ENCODE data around the gene CAPN14. TPM values are rescaled to one million over a fixed set of nuclear protein-coding genes. Genes with fewer than 3 reads are reported as not detected.
"Not testable (repeated sequence)": the region's sequence is repeated elsewhere in the genome, so short reads cannot be mapped to it uniquely, and the experiment has no call there.

Gene CAPN14
- total RNA-seq, 1 donor from 2014 or later, result 0.24 TPM

DNA sequence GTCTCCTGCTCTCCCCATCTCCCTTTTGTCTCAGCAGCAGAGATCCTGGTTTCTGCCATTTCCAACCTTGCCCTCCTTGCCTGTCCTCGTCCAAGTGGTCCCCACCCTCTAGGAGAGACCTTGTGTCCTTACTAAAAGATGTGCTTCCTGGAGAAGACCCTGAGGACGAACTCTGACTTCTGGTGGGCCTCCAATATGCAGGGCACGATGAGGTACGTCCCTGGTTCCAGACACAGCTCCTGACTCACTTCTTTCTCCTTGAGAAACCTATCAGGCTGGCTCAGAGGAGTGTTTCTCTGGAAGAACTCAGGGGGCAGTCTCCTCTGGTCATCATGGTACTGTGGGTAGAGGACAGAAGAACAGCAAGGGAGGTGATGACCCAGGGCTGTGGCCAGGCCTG lies 28.2 kb downstream of the CAPN14 start:
- TF ChIP-seq, protein P1, sequence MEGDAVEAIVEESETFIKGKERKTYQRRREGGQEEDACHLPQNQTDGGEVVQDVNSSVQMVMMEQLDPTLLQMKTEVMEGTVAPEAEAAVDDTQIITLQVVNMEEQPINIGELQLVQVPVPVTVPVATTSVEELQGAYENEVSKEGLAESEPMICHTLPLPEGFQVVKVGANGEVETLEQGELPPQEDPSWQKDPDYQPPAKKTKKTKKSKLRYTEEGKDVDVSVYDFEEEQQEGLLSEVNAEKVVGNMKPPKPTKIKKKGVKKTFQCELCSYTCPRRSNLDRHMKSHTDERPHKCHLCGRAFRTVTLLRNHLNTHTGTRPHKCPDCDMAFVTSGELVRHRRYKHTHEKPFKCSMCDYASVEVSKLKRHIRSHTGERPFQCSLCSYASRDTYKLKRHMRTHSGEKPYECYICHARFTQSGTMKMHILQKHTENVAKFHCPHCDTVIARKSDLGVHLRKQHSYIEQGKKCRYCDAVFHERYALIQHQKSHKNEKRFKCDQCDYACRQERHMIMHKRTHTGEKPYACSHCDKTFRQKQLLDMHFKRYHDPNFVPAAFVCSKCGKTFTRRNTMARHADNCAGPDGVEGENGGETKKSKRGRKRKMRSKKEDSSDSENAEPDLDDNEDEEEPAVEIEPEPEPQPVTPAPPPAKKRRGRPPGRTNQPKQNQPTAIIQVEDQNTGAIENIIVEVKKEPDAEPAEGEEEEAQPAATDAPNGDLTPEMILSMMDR (IDR thresholded peaks at IDR 0.05), result no peak
- Mint-ChIP-seq H3K27ac (ENCODE audit: unreplicated experiment) (no peak overlapping the region), H3K4me3 (ENCODE audit: unreplicated experiment) (no peak overlapping the region), H3K36me3 (ENCODE audit: unreplicated experiment) (no peaks in the 10 kb centered on the region), H3K27me3 (ENCODE audit: unreplicated experiment) (peaks cover 43% of the 10 kb centered on the region), H3K4me1 (ENCODE audit: unreplicated experiment) (no peaks in the 10 kb centered on the region), H3K9me3 (ENCODE audit: unreplicated experiment) (no peaks in the 10 kb centered on the region)
- peak; percentile 51 for DNase-seq (ENCODE audit: extremely low spot score, unreplicated experiment)

DNA sequence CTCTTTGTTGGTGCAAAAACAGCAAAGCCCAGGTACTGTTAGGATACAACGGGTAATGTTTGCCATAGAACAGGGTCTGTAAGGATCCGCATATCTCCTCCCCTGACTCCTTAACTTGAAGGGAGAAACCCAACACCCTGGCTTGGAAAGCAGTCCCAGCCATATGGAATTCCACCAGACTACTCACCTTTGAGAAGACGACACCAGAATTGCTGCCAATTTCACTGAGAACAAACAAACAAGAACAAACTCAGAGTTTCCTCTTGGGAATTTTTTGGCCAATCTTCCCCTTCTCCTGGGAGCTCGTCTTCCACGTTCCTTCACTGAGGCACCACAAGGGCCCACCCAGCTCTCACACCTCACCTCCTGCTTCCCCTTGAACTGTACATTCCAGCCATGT lies 29.2 kb downstream of the CAPN14 start:
- H3K9me3 Mint-ChIP-seq (ENCODE audit: unreplicated experiment), result no peaks in the 10 kb centered on the region
- no peaks in the 10 kb centered on the region for H3K4me1 Mint-ChIP-seq (ENCODE audit: unreplicated experiment)
- DNase-seq (ENCODE audit: extremely low spot score, unreplicated experiment), result peak; percentile 25
- no peaks in the 10 kb centered on the region for H3K36me3 Mint-ChIP-seq (ENCODE audit: unreplicated experiment)
- H3K27ac Mint-ChIP-seq (ENCODE audit: unreplicated experiment), result no peak overlapping the region
- no peak overlapping the region for H3K4me3 Mint-ChIP-seq (ENCODE audit: unreplicated experiment)
- peaks cover 44% of the 10 kb centered on the region for H3K27me3 Mint-ChIP-seq (ENCODE audit: unreplicated experiment)
- TF ChIP-seq, protein P1 (IDR thresholded peaks at IDR 0.05), result no peak

DNA sequence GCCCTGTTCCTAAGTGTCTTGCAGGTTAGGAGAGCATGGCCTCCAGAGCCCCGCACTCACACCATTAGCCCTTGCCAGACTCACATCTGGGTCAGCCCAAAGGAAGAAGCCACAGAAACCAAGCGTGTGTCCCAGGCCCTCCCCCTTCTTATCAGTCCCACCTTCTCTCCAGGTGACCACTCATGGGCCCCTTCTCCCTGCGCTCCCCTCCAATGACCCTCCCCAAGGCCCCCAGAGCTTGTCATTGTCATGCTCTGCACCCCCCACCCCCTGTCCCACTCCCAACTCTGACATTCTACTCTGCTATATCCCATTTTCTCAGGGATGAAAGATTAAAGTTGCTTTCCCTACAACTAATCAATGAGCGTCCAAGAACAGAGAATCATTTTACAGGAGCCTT lies 30.1 kb downstream of the CAPN14 start:
- TF ChIP-seq, protein P1 (IDR thresholded peaks at IDR 0.05), result no peak
- no peaks in the 10 kb centered on the region for H3K9me3 Mint-ChIP-seq (ENCODE audit: unreplicated experiment)

DNA sequence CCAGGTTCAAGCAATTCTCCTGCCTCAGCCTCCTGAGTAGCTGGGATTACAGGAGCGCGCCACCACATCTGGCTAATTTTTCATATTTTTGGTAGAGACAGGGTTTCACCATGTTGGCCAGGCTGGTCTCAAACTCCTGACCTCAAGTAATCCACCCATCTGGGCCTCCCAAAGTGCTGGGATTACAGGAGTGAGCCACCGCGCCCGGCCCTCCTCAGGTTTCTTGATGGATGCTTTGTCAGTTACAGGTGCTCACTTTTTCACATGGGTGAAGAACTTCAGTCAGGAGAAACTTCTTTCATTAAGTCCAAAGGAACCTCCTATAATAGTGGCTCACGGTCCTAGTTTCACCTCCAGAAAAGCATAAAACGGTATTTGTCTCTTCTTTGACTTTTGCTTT lies 33.3 kb downstream of the CAPN14 start:
- H3K27ac Mint-ChIP-seq (ENCODE audit: unreplicated experiment); H3K36me3 Mint-ChIP-seq (ENCODE audit: unreplicated experiment); H3K4me1 Mint-ChIP-seq (ENCODE audit: unreplicated experiment); H3K4me3 Mint-ChIP-seq (ENCODE audit: unreplicated experiment); DNase-seq (ENCODE audit: extremely low spot score, unreplicated experiment); H3K9me3 Mint-ChIP-seq (ENCODE audit: unreplicated experiment): not testable (repeated sequence)
- peaks cover 37% of the 10 kb centered on the region for H3K27me3 Mint-ChIP-seq (ENCODE audit: unreplicated experiment)

More for the DNA sequence above, 30.1 kb downstream of the CAPN14 start:
- DNase-seq (ENCODE audit: extremely low spot score, unreplicated experiment), result peak; percentile 60
- Mint-ChIP-seq H3K4me1 (ENCODE audit: unreplicated experiment) (no peaks in the 10 kb centered on the region), H3K27ac (ENCODE audit: unreplicated experiment) (no peak overlapping the region), H3K4me3 (ENCODE audit: unreplicated experiment) (no peak overlapping the region), H3K27me3 (ENCODE audit: unreplicated experiment) (peaks cover 44% of the 10 kb centered on the region), H3K36me3 (ENCODE audit: unreplicated experiment) (no peaks in the 10 kb centered on the region)

DNA sequence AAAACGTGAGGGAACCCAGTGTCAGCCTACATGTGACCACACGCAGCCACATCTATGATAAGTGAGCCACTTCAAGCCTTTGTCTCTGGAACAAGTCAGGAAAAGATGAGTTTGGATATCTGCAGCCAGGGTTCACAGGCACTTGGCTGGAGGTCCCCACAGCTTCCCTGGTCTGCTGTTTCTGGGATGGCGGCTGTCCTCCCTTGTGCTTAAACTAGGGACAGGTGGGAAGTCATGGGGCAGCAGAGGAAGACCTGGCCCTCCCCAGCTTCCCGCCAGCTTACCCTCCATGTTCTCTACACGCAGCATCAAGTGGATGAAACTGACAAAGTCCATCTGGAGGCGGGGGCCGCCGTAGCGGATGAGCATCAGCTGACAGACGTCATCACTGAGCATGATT lies 40.6 kb downstream of the CAPN14 start:
- Mint-ChIP-seq H3K27me3 (ENCODE audit: unreplicated experiment) (peaks cover 30% of the 10 kb centered on the region), H3K4me3 (ENCODE audit: unreplicated experiment) (no peak overlapping the region), H3K9me3 (ENCODE audit: unreplicated experiment) (no peaks in the 10 kb centered on the region), H3K27ac (ENCODE audit: unreplicated experiment) (no peak overlapping the region), H3K4me1 (ENCODE audit: unreplicated experiment) (no peaks in the 10 kb centered on the region), H3K36me3 (ENCODE audit: unreplicated experiment) (no peaks in the 10 kb centered on the region)
- DNase-seq (ENCODE audit: extremely low spot score, unreplicated experiment), result peak; percentile 69
- TF ChIP-seq, protein P1 (IDR thresholded peaks at IDR 0.05), result no peak

DNA sequence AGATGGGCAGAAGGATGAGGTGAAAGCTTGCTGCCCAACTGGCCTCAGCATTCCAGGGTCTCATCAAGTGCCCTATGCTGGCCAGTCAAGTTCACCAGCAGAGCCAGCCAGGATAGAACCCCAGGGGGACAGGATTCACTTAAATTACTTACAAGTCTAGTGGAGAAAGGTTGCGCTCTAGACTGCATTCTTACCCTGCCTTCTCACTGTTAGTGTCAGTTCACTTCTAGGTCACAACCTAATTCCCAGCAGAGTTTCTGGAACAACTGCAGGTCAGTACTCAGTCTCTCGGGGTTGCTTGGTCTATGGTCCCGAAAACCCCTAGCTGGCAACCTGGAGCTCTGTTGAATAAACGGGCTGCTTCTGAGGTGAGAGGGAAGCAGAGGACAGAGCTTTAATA lies 46.2 kb downstream of the CAPN14 start:
- Mint-ChIP-seq H3K36me3 (ENCODE audit: unreplicated experiment) (no peaks in the 10 kb centered on the region), H3K4me3 (ENCODE audit: unreplicated experiment) (no peak overlapping the region)

More for the DNA sequence above, 46.2 kb downstream of the CAPN14 start:
- Mint-ChIP-seq H3K27me3 (ENCODE audit: unreplicated experiment) (peaks cover 33% of the 10 kb centered on the region), H3K9me3 (ENCODE audit: unreplicated experiment) (no peaks in the 10 kb centered on the region), H3K27ac (ENCODE audit: unreplicated experiment) (no peak overlapping the region), H3K4me1 (ENCODE audit: unreplicated experiment) (no peaks in the 10 kb centered on the region)
- DNase-seq (ENCODE audit: extremely low spot score, unreplicated experiment), result peak; percentile 46
- TF ChIP-seq, protein P1 (IDR thresholded peaks at IDR 0.05), result no peak
